Chondrocyte (in vitro differentiated cells): ENCODE measurements around the gene GDPD5. TPM values are rescaled to one million over a fixed set of nuclear protein-coding genes. Genes with fewer than 3 reads are reported as not detected.

Source experiments
- DNase-seq: peaks from one replicate; pipeline ENCODE4 v3.0.0; 2021; ENCODE audit warnings: mixed read lengths, low spot score
- H3K27ac Mint-ChIP-seq: one replicate; pipeline ENCODE4 v1.8.0; 2021; ENCODE audit warnings: mild to moderate bottlenecking, moderate library complexity, mixed read lengths; ENCODE audit not compliant: unreplicated experiment
- H3K27me3 Mint-ChIP-seq: 2 replicates; pipeline ENCODE4 v1.8.0; 2021; ENCODE audit warnings: low read depth, mixed read lengths
- H3K36me3 Mint-ChIP-seq: 2 replicates; pipeline ENCODE4 v1.8.0; 2021; ENCODE audit warnings: low read depth, mixed read lengths
- H3K4me1 Mint-ChIP-seq: 2 replicates; pipeline ENCODE4 v1.8.0; 2021; ENCODE audit warnings: low read depth, mild to moderate bottlenecking, mixed read lengths
- H3K4me3 Mint-ChIP-seq: one replicate; pipeline ENCODE4 v1.8.0; 2021; ENCODE audit warnings: mild to moderate bottlenecking, moderate library complexity, mixed read lengths; ENCODE audit not compliant: unreplicated experiment
- H3K9me3 Mint-ChIP-seq: 2 replicates; pipeline ENCODE4 v1.8.0; 2021; ENCODE audit warnings: low read depth, mixed read lengths
- total RNA-seq: library from RNA; stranded (reverse); gene quantifications from 3 replicates; pipeline ENCODE4 v1.2.1, GENCODE V29; 2021
- TF ChIP-seq, protein P1 (sequence below): fragments of 200-600 bp; sonication (generic); IDR thresholded peaks from 2 replicates; pipeline ENCODE4 v1.5.0; 2021; ENCODE audit warnings: antibody characterized with exemption, mild to moderate bottlenecking, moderate library complexity

GDPD5 gene
- total RNA-seq, 1 donor from 2014 or later = 12.6 TPM

DNA sequence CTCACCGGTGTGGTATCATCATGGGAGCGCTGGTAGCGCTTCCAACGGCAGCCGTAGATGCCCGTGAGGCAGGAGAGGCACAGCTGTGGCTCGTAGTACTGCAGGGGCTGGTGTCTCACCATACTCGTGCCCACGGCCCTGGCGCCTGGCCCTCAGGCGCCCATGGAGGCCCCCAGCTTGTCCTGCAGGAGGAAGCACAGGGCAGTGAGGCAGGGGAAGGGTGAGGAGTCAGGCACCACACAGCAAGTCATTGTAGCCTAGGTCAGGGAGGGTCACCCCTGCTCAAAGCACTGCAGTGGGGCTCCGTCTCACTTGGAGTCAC lies 48.2 kb downstream of the GDPD5 start:
- Mint-ChIP-seq H3K9me3 (no peaks in the 10 kb centered on the region), H3K27ac (no peak overlapping the region), H3K27me3 (no peaks in the 10 kb centered on the region), H3K36me3 (no peaks in the 10 kb centered on the region), H3K4me1 (peaks cover 22% of the 10 kb centered on the region), H3K4me3 (no peak overlapping the region)
- TF ChIP-seq, protein P1, sequence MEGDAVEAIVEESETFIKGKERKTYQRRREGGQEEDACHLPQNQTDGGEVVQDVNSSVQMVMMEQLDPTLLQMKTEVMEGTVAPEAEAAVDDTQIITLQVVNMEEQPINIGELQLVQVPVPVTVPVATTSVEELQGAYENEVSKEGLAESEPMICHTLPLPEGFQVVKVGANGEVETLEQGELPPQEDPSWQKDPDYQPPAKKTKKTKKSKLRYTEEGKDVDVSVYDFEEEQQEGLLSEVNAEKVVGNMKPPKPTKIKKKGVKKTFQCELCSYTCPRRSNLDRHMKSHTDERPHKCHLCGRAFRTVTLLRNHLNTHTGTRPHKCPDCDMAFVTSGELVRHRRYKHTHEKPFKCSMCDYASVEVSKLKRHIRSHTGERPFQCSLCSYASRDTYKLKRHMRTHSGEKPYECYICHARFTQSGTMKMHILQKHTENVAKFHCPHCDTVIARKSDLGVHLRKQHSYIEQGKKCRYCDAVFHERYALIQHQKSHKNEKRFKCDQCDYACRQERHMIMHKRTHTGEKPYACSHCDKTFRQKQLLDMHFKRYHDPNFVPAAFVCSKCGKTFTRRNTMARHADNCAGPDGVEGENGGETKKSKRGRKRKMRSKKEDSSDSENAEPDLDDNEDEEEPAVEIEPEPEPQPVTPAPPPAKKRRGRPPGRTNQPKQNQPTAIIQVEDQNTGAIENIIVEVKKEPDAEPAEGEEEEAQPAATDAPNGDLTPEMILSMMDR = no peak
- no peak for DNase-seq

DNA sequence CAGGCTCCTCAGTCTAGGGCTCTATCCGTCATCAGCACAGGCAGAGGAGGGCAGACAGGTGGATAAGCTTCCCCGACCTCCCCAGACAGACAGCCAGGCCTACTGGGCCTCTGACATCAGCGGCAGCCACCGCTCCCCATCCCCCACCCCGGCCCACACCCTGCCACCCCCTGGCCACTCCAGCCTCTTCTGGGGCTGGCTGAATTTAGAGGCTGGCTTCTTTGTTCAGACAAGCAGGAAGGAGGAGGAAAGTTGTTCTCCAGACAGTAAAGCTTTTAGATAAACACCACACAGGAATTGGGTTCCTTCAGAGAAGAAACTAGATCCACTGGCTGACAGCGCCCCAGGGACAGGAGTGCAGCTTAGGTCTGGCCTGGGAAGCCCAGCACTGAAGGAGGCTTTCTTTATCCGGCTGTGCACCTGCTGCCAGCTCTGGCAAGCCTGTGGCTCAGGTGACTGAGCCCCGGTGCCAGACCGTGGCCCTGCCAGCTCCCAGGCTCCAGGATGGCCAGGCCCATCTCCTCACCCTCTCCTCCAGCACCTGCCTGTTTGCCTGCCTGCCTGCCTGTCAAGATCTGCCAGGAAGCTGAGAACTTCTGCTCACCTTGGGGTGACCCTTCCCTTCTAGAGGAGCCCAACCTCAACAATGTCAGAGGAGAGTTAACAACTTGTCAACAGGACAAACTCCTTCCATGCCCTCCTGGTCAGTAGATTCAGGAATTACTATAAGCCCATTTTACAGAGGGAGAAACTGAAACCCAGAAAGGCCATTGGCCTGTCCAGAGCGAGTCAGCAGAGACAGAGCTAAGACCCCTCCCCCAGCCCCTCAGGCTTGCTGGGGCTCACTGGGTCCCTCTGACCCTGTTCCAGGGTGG lies 48.8 kb downstream of the GDPD5 start:
- H3K36me3 Mint-ChIP-seq = no peaks in the 10 kb centered on the region
- TF ChIP-seq, protein P1 = no peak
- H3K4me1 Mint-ChIP-seq = peaks cover 22% of the 10 kb centered on the region
- H3K4me3 Mint-ChIP-seq = no peak overlapping the region
- no peaks in the 10 kb centered on the region for H3K9me3 Mint-ChIP-seq
- H3K27me3 Mint-ChIP-seq = no peaks in the 10 kb centered on the region
- no peak for DNase-seq
- peak overlapping the region; percentile 36 for H3K27ac Mint-ChIP-seq

DNA sequence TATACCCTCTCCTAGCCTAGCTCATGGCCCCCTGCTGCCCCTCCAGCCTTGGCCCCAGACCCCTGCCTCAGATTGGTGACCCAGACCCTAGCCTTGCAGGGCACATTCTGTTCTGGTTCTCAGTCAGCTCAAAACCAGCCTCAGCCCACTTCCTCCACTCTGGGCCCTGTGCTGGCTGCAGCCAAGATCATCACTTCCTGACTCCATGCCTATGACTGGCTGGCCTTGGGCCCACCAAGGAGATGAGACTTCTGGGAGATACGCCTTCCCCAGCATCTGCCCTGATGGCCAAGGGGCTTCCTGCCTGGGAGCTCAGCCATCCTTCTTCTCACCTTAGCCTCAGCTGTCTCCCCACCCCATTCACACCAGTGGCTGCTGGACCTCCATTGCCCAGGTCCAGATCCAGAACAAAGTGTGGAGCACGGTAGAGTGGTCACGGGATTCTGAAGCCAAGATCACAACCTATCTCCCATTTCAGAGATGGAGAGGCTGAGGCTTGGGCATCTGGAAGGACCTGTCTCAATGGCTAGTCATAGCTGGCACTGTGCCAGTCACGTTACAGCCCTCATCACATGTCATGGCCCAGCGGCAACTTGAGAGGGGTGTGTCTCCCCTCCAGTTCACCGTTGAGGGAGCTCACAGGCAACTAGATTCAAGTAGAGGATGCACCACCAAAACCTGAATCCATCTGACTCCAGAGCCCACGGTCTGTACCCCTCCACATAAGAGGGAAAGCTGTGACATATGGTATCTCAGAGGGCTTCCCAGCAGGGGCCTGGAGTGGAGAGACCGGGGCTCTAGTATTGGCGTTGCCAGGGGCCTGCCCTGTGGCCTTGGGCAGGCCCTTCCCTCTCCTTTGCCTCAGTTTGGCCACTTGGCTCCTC lies 49.7 kb downstream of the GDPD5 start:
- no peak overlapping the region for H3K27ac Mint-ChIP-seq
- H3K4me1 Mint-ChIP-seq = peaks cover 22% of the 10 kb centered on the region
- no peaks in the 10 kb centered on the region for H3K36me3 Mint-ChIP-seq
- no peak for DNase-seq
- no peaks in the 10 kb centered on the region for H3K27me3 Mint-ChIP-seq
- H3K4me3 Mint-ChIP-seq = no peak overlapping the region
- H3K9me3 Mint-ChIP-seq = no peaks in the 10 kb centered on the region
- TF ChIP-seq, protein P1 = no peak

DNA sequence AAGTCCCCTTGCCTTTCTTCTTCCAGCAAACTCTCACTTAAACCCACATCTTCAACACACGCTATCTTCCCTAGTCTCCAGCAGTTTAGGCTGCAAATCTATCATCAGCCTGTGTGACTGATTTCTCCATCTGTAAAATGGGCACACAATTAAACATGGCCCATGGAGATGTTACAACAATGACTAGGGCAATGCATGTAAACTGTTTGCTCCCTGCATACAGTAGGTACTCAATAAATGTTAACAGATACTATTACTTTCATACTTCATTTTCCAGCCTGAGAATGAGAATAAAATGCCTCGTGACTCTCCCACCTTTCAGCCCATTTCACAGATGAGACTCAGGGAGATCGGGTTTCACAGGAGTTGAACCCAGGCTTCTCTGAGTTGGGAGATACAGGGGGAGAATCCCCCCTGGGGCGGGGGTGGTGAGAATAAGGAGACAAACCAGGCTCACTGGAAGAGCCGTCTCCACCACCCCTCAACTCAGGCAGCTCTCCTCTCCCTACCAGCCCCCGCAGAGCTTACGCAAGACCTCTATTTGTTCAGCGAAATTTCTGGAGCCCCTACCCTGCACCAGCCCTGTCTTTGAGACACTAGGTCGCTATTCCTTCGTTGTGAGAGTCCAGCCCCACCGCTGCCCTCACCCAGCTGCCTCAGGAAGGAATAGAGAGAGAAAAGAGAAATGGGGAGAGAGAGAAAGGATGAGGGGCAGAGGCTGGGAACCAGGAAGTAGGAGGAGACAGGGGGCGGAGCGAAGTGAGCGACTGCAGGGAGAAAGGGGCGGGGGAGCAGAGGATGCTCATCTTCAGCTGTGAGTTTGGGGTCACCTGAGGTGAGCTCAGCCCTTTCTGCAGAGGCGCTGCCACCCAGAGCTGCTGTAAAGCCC lies 50.6 kb downstream of the GDPD5 start:
- Mint-ChIP-seq H3K27me3 (no peaks in the 10 kb centered on the region), H3K9me3 (no peaks in the 10 kb centered on the region), H3K36me3 (no peaks in the 10 kb centered on the region), H3K27ac (no peak overlapping the region), H3K4me1 (peaks cover 22% of the 10 kb centered on the region), H3K4me3 (no peak overlapping the region)
- DNase-seq = no peak
- TF ChIP-seq, protein P1 = no peak

DNA sequence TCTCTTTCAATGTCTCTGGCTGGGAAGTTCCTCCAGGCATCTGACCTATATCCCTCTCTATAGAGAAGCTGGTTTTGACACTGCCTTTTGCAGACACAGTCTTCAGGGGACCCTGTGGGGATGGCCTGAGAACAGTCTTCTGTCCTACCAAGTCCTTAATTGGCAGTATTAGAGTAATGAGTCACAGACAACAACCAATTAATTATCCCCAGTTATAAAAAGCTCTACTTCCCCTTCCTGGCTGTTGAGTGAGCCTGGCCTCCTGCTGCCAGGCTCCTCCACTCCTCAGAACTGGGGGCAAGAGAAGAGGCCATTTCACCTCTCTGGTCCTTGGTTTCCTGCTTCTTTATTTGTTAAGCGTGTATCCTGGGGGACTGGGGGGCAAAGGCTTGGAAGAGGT lies 51.5 kb downstream of the GDPD5 start:
- Mint-ChIP-seq H3K36me3 (no peaks in the 10 kb centered on the region), H3K27me3 (no peaks in the 10 kb centered on the region), H3K27ac (no peak overlapping the region), H3K4me1 (peaks cover 22% of the 10 kb centered on the region), H3K9me3 (no peaks in the 10 kb centered on the region), H3K4me3 (no peak overlapping the region)
- no peak for DNase-seq
- TF ChIP-seq, protein P1 = no peak
